Cerebellar cortex (tissue), 1 donor: ENCODE data around the gene SEMA6D.
"Not testable (repeated sequence)": the region's sequence is repeated elsewhere in the genome, so short reads cannot be mapped to it uniquely, and the experiment has no call there.

Experiments used
- DNase-seq: peaks from one replicate; pipeline ENCODE4 v3.0.0-alpha.2; 2015; ENCODE audit warnings: low spot score

SEMA6D gene

GRCh38 chr15:47716516-47716915 is 789 bp upstream of the SEMA6D start:
- no peak for DNase-seq

- DNase-seq = no peak
Observed at GRCh38 chr15:47718497-47719437, 1.5 kb downstream of the SEMA6D start.

GRCh38 chr15:47719730-47720129 is 2.4 kb downstream of the SEMA6D start:
- no peak for DNase-seq

- no peak for DNase-seq
Observed at GRCh38 chr15:47720555-47720954, 3.2 kb downstream of the SEMA6D start.

- no peak for DNase-seq
Observed at GRCh38 chr15:47721676-47722075, 4.4 kb downstream of the SEMA6D start.

GRCh38 chr15:47724346-47724745 is 7.0 kb downstream of the SEMA6D start:
- DNase-seq = no peak

GRCh38 chr15:47725051-47725450 is 7.7 kb downstream of the SEMA6D start:
- no peak for DNase-seq

GRCh38 chr15:47725906-47726305 is 8.6 kb downstream of the SEMA6D start:
- no peak for DNase-seq

GRCh38 chr15:47726399-47726823 is 9.1 kb downstream of the SEMA6D start:
- no peak for DNase-seq

- DNase-seq = no peak
Observed at GRCh38 chr15:47727137-47727536, 9.8 kb downstream of the SEMA6D start.

GRCh38 chr15:47727676-47728075 is 10.4 kb downstream of the SEMA6D start:
- DNase-seq = no peak

GRCh38 chr15:47728426-47728825 is 11.1 kb downstream of the SEMA6D start:
- no peak for DNase-seq

- DNase-seq = no peak
Observed at GRCh38 chr15:47728886-47729285, 11.6 kb downstream of the SEMA6D start.

GRCh38 chr15:47731230-47731629 is 13.9 kb downstream of the SEMA6D start:
- DNase-seq = no peak

GRCh38 chr15:47732248-47732647 is 14.9 kb downstream of the SEMA6D start:
- DNase-seq = no peak

GRCh38 chr15:47733085-47733484 is 15.8 kb downstream of the SEMA6D start:
- no peak for DNase-seq

- DNase-seq = no peak
Observed at GRCh38 chr15:47736143-47736786, 19.0 kb downstream of the SEMA6D start.

GRCh38 chr15:47737477-47737876 is 20.2 kb downstream of the SEMA6D start:
- no peak for DNase-seq

- not testable (repeated sequence) for DNase-seq
Observed at GRCh38 chr15:47738144-47738825, 21.0 kb downstream of the SEMA6D start.

GRCh38 chr15:47741082-47741481 is 23.8 kb downstream of the SEMA6D start:
- no peak for DNase-seq

- DNase-seq = no peak
Observed at GRCh38 chr15:47741907-47742306, 24.6 kb downstream of the SEMA6D start.

GRCh38 chr15:47742334-47742733 is 25.0 kb downstream of the SEMA6D start:
- no peak for DNase-seq

- no peak for DNase-seq
Observed at GRCh38 chr15:47742742-47743141, 25.4 kb downstream of the SEMA6D start.
